Breast epithelium (tissue), 3 donors: ENCODE data around the gene FOXRED2.
"Not testable (repeated sequence)": the region's sequence is repeated elsewhere in the genome, so short reads cannot be mapped to it uniquely, and the experiment has no call there.

Experiments
- POLR2A ChIP-seq: fragments of 450-650 bp; IDR thresholded peaks from one replicate; pipeline ENCODE4 v1.6.1; 2016; ENCODE audit warnings: antibody characterized with exemption, mild to moderate bottlenecking, moderate library complexity
- POLR2AphosphoS5 ChIP-seq, 3 donors: sonication (generic); formaldehyde crosslinking; IDR thresholded peaks; one replicate each; pipeline ENCODE4 v1.6.1; 2017; ENCODE audit warnings: antibody characterized with exemption in 3 of 3
- TF ChIP-seq, protein P1 (sequence below), 3 donors: fragments of 450-650 bp; IDR thresholded peaks; one replicate each; pipeline ENCODE4 v1.5.1; 2016 to 2017; ENCODE audit warnings: antibody characterized with exemption in 3 of 3, mild to moderate bottlenecking in 3 of 3, moderate library complexity in 3 of 3

DNA sequence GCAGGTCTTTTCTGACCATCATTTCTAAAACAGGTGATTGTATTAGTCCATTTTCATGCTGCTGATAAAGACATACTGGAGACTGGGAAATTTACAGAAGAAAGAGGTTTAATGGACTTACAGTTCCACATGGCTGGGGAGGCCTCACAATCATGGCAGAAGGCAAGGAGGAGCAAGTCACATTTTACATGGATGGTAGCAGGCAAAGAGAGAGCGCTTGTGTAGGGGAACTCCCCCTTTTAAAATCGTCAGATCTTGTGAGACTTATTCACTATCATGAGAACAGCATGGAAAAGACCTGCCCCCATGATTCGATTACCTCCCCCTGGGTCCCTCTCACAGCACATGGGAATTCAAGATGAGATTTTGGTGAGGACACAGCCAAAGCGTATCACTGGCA is 26.5 kb upstream of the FOXRED2 start:
- not testable (repeated sequence) for TF ChIP-seq POLR2AphosphoS5 (IDR thresholded peaks at IDR 0.05); POLR2A
- TF ChIP-seq, protein P1, sequence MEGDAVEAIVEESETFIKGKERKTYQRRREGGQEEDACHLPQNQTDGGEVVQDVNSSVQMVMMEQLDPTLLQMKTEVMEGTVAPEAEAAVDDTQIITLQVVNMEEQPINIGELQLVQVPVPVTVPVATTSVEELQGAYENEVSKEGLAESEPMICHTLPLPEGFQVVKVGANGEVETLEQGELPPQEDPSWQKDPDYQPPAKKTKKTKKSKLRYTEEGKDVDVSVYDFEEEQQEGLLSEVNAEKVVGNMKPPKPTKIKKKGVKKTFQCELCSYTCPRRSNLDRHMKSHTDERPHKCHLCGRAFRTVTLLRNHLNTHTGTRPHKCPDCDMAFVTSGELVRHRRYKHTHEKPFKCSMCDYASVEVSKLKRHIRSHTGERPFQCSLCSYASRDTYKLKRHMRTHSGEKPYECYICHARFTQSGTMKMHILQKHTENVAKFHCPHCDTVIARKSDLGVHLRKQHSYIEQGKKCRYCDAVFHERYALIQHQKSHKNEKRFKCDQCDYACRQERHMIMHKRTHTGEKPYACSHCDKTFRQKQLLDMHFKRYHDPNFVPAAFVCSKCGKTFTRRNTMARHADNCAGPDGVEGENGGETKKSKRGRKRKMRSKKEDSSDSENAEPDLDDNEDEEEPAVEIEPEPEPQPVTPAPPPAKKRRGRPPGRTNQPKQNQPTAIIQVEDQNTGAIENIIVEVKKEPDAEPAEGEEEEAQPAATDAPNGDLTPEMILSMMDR (IDR thresholded peaks at IDR 0.05), result not testable (repeated sequence)
